Gastroesophageal sphincter (tissue), 4 donors: Measurements from ENCODE around the gene ZNF578. TPM values are rescaled to one million over a fixed set of nuclear protein-coding genes. Genes with fewer than 3 reads are reported as not detected.
A peak's percentile ranks its signal among the peaks of the same experiment; 100 is the strongest.

Experiments used
- ATAC-seq: fragments of 150-250 bp; one replicate; pipeline ENCODE4 v1.9.1; 2016; ENCODE audit warnings: mild to moderate bottlenecking, moderate library complexity
- H3K27ac ChIP-seq, 4 donors: fragments of 200-600 bp; sonication (generic) in 3 of 4; 1 replicate in 3 of 4; 2 replicates in 1 of 4; pipeline ENCODE4 v1.5.1; 2016 to 2019
- H3K27me3 ChIP-seq: fragments of 200-600 bp; sonication (generic); one replicate; pipeline ENCODE4 v1.5.1; 2019
- H3K36me3 ChIP-seq, 2 donors: fragments of 200-600 bp; sonication (generic); one replicate each; pipeline ENCODE4 v1.5.1; 2019; ENCODE audit warnings: control low read depth in 1 of 2
- H3K4me1 ChIP-seq, 3 donors: fragments of 200-600 bp; sonication (generic); 1 replicate in 2 of 3; 2 replicates in 1 of 3; pipeline ENCODE4 v1.5.1; 2016 to 2019; ENCODE audit warnings: control low read depth in 2 of 3
- H3K4me3 ChIP-seq, 2 donors: fragments of 200-600 bp; sonication (generic); one replicate each; pipeline ENCODE4 v1.5.1; 2019; ENCODE audit warnings: mild to moderate bottlenecking in 1 of 2, moderate library complexity in 1 of 2
- H3K9me3 ChIP-seq, 3 donors: fragments of 200-600 bp; sonication (generic); one replicate each; pipeline ENCODE4 v1.5.1; 2017 to 2019; ENCODE audit warnings: control low read depth in 2 of 3
- CTCF ChIP-seq, 4 experiments: fragments of 200-600 bp in 2 of 4; fragments of 450-650 bp in 2 of 4; sonication (generic) in 1 of 4; IDR thresholded peaks; one replicate each; pipeline ENCODE4 v1.5.1; 2017 to 2019; ENCODE audit warnings: antibody characterized with exemption in 4 of 4, mild to moderate bottlenecking in 2 of 4, moderate library complexity in 2 of 4
- EP300 ChIP-seq: sonication (generic); formaldehyde crosslinking; IDR thresholded peaks from one replicate; pipeline ENCODE4 v1.6.1; 2017; ENCODE audit warnings: antibody characterized with exemption, mild to moderate bottlenecking
- POLR2A ChIP-seq, 2 donors: fragments of 450-650 bp; IDR thresholded peaks; one replicate each; pipeline ENCODE4 v1.6.1; 2017; ENCODE audit warnings: antibody characterized with exemption in 2 of 2, mild to moderate bottlenecking in 2 of 2, moderate library complexity in 1 of 2
- POLR2AphosphoS5 ChIP-seq: sonication (generic); formaldehyde crosslinking; IDR thresholded peaks from one replicate; pipeline ENCODE4 v1.6.1; 2017; ENCODE audit warnings: antibody characterized with exemption
- WGBS, 2 donors: methylation state at CpG; one replicate each; pipeline ENCODE4 v1.1.5; 2018; ENCODE audit warnings: low coverage in 1 of 2; 5-methylcytosine and 5-hydroxymethylcytosine counted together
- total RNA-seq, 4 donors: library from RNA; depleted of rRNA; stranded (reverse); fragments of >200 nt; gene quantifications; one replicate each; pipeline ENCODE4 v1.1.0, GENCODE V29; 2016

ZNF578 gene
- total RNA-seq, 4 donors from 2014 or later: 1.1 to 4.2 (median 2.0) TPM

DNA sequence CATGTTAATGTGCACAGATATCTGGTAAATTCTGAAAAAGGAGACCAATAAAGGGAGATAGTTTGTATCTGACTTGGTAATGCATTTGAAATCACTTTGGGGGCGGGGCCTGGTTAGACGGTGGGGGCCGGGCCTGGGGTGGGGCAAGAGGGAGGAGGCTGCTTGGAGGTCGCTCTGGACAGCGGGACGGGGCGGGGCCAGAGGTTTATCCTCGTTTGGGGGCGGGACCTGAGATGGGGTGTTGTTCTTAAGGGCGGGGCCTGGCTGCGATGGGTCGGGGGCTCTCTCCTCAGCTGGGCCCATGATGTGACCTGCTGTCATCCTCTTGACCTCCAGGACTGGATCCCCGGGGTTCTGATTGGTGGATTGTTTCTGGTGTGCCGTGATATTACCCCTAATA, 69.2 kb downstream of the ZNF578 start:
- WGBS, 2 donors: 71 to 79% methylated on average over 5 to 12 of the region's 14 CpGs
- peaks cover 0 to 7% (median 0%) of the 10 kb centered on the region in 3 donors for H3K9me3 ChIP-seq
- no peaks in the 10 kb centered on the region for H3K36me3 ChIP-seq
- TF ChIP-seq EP300 (no peak), POLR2AphosphoS5 (no peak), POLR2A (IDR thresholded peaks at IDR 0.05) (no peak), CTCF (IDR thresholded peaks at IDR 0.05) (no peak)
- ATAC-seq: no peak
- peaks cover 0 to 5% (median 0%) of the 10 kb centered on the region in 3 donors for H3K4me1 ChIP-seq
- no peaks in the 10 kb centered on the region for H3K27me3 ChIP-seq
- H3K4me3 ChIP-seq: no peak overlapping the region
- no peak overlapping the region for H3K27ac ChIP-seq

DNA sequence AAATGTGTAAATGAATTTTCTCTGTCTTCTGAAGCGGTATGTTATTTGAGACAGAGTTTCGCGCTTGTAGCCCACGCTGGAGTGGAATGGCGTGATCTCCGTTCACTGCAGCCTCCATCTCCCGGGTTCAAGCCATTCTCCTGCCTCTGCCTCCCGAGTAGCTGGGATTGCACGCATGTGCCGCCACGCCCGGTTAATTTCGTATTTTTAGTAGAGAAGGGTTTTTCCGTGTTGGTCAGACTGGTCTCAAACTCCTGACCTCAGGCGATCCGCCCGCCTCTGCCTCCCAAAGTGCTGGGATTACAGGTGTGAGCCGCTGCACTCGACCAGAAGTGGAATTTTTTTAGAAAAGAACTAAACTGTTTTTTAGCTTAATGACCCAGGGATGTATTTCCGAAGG, 70.7 kb downstream of the ZNF578 start:
- TF ChIP-seq CTCF (IDR thresholded peaks at IDR 0.05) (no peak), POLR2AphosphoS5 (no peak), EP300 (no peak), POLR2A (IDR thresholded peaks at IDR 0.05) (no peak)
- Histone ChIP-seq H3K9me3 (peaks cover 0 to 7% (median 0%) of the 10 kb centered on the region in 3 donors), H3K4me1 (peaks cover 0 to 18% (median 7%) of the 10 kb centered on the region in 3 donors), H3K36me3 (no peaks in the 10 kb centered on the region), H3K27ac (no peak overlapping the region), H3K4me3 (no peak overlapping the region), H3K27me3 (no peaks in the 10 kb centered on the region)
- no peak for ATAC-seq
- WGBS, 2 donors: 86 to 89% methylated on average over 18 to 19 of the region's 20 CpGs

- TF ChIP-seq POLR2AphosphoS5: peak; percentile 79
- TF ChIP-seq POLR2A (IDR thresholded peaks at IDR 0.05): peak in 1 of 2 donors; percentile 9
- no peak for TF ChIP-seq EP300
- peak in 3 of 4 experiments; percentile 68 to 85 (median 82) for TF ChIP-seq CTCF (IDR thresholded peaks at IDR 0.05)
- peak within 1 kb of the TSS; percentile 80 to 92 (median 86) for H3K27ac ChIP-seq
- H3K27me3 ChIP-seq: no peaks in the 10 kb centered on the region
- peak within 1 kb of the TSS; percentile 75 to 86 for H3K4me3 ChIP-seq
- peaks cover 0 to 20% (median 7%) of the 10 kb centered on the region in 3 donors for H3K4me1 ChIP-seq
- 0 to 1% methylated on average over 3 to 16 of the region's 54 CpGs for WGBS, 2 donors
- H3K9me3 ChIP-seq: no peaks in the 10 kb centered on the region
- ATAC-seq: peak; percentile 97
- no peaks in the 10 kb centered on the region for H3K36me3 ChIP-seq
These were observed 74.0 kb downstream of the ZNF578 start, which contains the start of gene ZNF808 for GRCh38 chr19:52527134-52527955. ZNF808 (plus strand) TSS chr19:52527668; CDS start chr19:52543285, 15,617 bp downstream.

- H3K27ac ChIP-seq: peak overlapping the region; percentile 63 to 92 (median 86)
- peak overlapping the region; percentile 75 to 86 for H3K4me3 ChIP-seq
- H3K36me3 ChIP-seq: peaks cover 0 to 4% of the 10 kb centered on the region in 2 donors
- no peaks in the 10 kb centered on the region for H3K27me3 ChIP-seq
- TF ChIP-seq POLR2A (IDR thresholded peaks at IDR 0.05): no peak
- no peak for TF ChIP-seq EP300
- no peak for TF ChIP-seq POLR2AphosphoS5
- no peak for TF ChIP-seq CTCF (IDR thresholded peaks at IDR 0.05)
- peaks cover 0 to 20% (median 7%) of the 10 kb centered on the region in 3 donors for H3K4me1 ChIP-seq
- H3K9me3 ChIP-seq: no peaks in the 10 kb centered on the region
- WGBS, 2 donors: 0% methylated on average over 2 to 4 of the region's 25 CpGs
- peak; percentile 2 for ATAC-seq
These were observed 74.6 kb downstream of the ZNF578 start for GRCh38 chr19:52527956-52528351.
